ENCODE results near the gene UHRF2. TPM values are rescaled to one million over a fixed set of nuclear protein-coding genes. Genes with fewer than 3 reads are reported as not detected.

UHRF2 gene
- total and polyA plus RNA-seq, 2 of the 13 experiments (the other 11 are each of a cell fraction or from before 2014, with no cell fraction given): 42.1 to 44.2 TPM

DNA sequence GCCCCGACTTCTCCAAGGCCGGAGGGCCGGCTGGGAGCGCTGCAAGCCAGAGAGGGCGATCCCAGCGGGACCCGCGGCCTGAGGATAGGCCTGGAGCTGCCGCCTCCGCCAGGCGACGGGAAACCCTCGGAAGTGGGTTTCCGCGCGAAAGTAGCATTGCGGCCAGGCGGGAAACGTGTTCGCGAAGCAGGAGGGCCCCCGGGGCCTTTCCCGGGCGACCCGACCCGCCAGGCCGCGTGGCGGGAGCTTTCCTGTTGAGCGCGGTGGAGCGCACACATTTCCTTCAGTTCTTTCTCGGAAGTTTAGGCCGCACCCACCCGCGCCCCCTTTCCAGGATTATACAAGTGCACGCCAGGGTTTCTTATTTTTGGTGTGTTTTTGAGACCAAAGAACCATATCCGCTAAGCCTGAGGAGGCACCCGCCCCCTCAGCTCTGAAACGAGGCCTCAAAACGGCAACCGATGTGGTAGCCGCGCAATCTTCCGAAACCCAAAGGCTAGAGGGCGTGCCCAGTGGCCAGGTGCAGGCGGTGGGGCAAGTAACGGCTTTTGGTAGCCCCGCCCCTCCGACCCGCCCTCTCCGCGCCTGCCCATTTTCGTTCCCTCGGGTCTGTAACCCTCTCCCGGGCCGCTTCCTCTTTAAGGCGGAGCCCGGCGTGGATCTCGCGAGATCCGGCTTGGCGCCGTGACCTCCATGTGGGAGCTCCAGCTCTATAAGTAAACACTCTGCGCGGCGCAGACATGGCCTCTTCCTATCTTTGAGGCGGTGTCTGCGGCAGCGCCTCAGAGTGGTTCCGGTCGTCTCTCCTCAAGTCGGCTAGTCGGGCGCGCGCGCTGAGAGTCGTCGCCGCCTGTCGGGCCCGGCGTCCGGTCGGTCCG is at the start of gene UHRF2 (continued):
- TF ChIP-seq ZC3H4 (CRISPR knock-in tag; IDR thresholded peaks at IDR 0.05; ENCODE audit: borderline replicate concordance) (no peak), HOXA9 (CRISPR knock-in tag; IDR thresholded peaks at IDR 0.05; ENCODE audit: borderline replicate concordance) (no peak), ZSCAN20 (CRISPR knock-in tag; IDR thresholded peaks at IDR 0.05; ENCODE audit: borderline replicate concordance) (no peak), HDAC2 (CRISPR knock-in tag; IDR thresholded peaks at IDR 0.05) (peak; percentile 65), ZFP41 (CRISPR knock-in tag; IDR thresholded peaks at IDR 0.05; ENCODE audit: borderline replicate concordance) (no peak), ZNF124 (CRISPR knock-in tag; IDR thresholded peaks at IDR 0.05) (no peak), YEATS2 (CRISPR knock-in tag; IDR thresholded peaks at IDR 0.05; ENCODE audit: borderline replicate concordance) (peak; percentile 93), KAT7 (CRISPR knock-in tag; IDR thresholded peaks at IDR 0.05; ENCODE audit: borderline replicate concordance) (no peak; the same call in 1 of the 2 replicates), TEAD2 (CRISPR knock-in tag; IDR thresholded peaks at IDR 0.05) (no peak), ARID2 (CRISPR knock-in tag; IDR thresholded peaks at IDR 0.05; ENCODE audit: borderline replicate concordance) (0 out of 2 replicates have a peak, but pooled peaks have one; percentile 64), ZMAT3 (CRISPR knock-in tag; conservative IDR thresholded peaks at IDR 0.05) (no peak), GATAD2A (CRISPR knock-in tag; IDR thresholded peaks at IDR 0.05) (peak; percentile 39; the same call in 1 of the 2 replicates), ZBTB21 (CRISPR knock-in tag; IDR thresholded peaks at IDR 0.05) (no peak), FOXK2 (IDR thresholded peaks at IDR 0.05) (peak; percentile 79), NPAS2 (CRISPR knock-in tag; IDR thresholded peaks at IDR 0.05; ENCODE audit: borderline replicate concordance) (no peak), ARNT2 (CRISPR knock-in tag; IDR thresholded peaks at IDR 0.05; ENCODE audit: low read depth) (peak; percentile 87), ESRRA (CRISPR knock-in tag; IDR thresholded peaks at IDR 0.05; ENCODE audit: low read depth) (peak; percentile 59; the same call in 1 of the 2 replicates)
- TF ChIP-seq, protein P1, sequence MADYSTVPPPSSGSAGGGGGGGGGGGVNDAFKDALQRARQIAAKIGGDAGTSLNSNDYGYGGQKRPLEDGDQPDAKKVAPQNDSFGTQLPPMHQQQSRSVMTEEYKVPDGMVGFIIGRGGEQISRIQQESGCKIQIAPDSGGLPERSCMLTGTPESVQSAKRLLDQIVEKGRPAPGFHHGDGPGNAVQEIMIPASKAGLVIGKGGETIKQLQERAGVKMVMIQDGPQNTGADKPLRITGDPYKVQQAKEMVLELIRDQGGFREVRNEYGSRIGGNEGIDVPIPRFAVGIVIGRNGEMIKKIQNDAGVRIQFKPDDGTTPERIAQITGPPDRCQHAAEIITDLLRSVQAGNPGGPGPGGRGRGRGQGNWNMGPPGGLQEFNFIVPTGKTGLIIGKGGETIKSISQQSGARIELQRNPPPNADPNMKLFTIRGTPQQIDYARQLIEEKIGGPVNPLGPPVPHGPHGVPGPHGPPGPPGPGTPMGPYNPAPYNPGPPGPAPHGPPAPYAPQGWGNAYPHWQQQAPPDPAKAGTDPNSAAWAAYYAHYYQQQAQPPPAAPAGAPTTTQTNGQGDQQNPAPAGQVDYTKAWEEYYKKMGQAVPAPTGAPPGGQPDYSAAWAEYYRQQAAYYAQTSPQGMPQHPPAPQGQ (CRISPR knock-in tag; IDR thresholded peaks at IDR 0.05; ENCODE audit: borderline replicate concordance): no peak
- TF ChIP-seq, protein P2, sequence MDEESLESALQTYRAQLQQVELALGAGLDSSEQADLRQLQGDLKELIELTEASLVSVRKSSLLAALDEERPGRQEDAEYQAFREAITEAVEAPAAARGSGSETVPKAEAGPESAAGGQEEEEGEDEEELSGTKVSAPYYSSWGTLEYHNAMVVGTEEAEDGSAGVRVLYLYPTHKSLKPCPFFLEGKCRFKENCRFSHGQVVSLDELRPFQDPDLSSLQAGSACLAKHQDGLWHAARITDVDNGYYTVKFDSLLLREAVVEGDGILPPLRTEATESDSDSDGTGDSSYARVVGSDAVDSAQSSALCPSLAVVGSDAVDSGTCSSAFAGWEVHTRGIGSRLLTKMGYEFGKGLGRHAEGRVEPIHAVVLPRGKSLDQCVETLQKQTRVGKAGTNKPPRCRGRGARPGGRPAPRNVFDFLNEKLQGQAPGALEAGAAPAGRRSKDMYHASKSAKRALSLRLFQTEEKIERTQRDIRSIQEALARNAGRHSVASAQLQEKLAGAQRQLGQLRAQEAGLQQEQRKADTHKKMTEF (CRISPR knock-in tag; IDR thresholded peaks at IDR 0.05): no peak; the same call in 1 of the 2 replicates
- TF ChIP-seq, protein P3, sequence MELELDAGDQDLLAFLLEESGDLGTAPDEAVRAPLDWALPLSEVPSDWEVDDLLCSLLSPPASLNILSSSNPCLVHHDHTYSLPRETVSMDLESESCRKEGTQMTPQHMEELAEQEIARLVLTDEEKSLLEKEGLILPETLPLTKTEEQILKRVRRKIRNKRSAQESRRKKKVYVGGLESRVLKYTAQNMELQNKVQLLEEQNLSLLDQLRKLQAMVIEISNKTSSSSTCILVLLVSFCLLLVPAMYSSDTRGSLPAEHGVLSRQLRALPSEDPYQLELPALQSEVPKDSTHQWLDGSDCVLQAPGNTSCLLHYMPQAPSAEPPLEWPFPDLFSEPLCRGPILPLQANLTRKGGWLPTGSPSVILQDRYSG (CRISPR knock-in tag; IDR thresholded peaks at IDR 0.05): peak; percentile 91; the same call in 1 of the 2 replicates
- TF ChIP-seq, protein P4, sequence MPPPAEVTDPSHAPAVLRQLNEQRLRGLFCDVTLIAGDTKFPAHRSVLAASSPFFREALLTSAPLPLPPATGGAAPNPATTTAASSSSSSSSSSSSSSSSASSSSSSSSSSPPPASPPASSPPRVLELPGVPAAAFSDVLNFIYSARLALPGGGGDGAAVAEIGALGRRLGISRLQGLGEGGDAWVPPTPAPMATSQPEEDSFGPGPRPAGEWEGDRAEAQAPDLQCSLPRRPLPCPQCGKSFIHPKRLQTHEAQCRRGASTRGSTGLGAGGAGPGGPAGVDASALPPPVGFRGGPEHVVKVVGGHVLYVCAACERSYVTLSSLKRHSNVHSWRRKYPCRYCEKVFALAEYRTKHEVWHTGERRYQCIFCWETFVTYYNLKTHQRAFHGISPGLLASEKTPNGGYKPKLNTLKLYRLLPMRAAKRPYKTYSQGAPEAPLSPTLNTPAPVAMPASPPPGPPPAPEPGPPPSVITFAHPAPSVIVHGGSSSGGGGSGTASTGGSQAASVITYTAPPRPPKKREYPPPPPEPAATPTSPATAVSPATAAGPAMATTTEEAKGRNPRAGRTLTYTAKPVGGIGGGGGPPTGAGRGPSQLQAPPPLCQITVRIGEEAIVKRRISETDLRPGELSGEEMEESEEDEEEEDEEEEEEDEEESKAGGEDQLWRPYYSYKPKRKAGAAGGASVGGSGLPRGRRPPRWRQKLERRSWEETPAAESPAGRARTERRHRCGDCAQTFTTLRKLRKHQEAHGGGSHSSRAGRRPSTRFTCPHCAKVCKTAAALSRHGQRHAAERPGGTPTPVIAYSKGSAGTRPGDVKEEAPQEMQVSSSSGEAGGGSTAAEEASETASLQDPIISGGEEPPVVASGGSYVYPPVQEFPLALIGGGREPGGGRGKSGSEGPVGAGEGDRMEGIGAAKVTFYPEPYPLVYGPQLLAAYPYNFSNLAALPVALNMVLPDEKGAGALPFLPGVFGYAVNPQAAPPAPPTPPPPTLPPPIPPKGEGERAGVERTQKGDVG (CRISPR knock-in tag; IDR thresholded peaks at IDR 0.05; ENCODE audit: borderline replicate concordance): no peak
